Right lobe of liver (tissue), 4 donors: ENCODE results near the gene NCDN.

Source experiments
- CTCF ChIP-seq, 4 donors: fragments of 200-600 bp in 3 of 4; fragments of 450-650 bp in 1 of 4; IDR thresholded peaks; one replicate each; pipeline versions ENCODE4 v1.5.1 to v1.8.0; 2016 to 2022; ENCODE audit warnings: antibody characterized with exemption in 4 of 4, mild to moderate bottlenecking in 2 of 4
- POLR2A ChIP-seq: fragments of 450-650 bp; IDR thresholded peaks from one replicate; pipeline ENCODE4 v1.6.1; 2017; ENCODE audit warnings: antibody characterized with exemption, mild to moderate bottlenecking
- donor health status: DM: no; HTN: no; CAD: no.
- donor health status: DM: no; HTN: no; CAD: no.
- donor health status: DM: no; HTN: yes; CAD: no.

GRCh38 chr1:35559317-35559944 is 1.8 kb downstream of the NCDN start:
- TF ChIP-seq CTCF (IDR thresholded peaks at IDR 0.05): no peak
- TF ChIP-seq POLR2A: no peak
